ENCODE data around the gene FNIP1.
A peak's percentile ranks its signal among the peaks of the same experiment; 100 is the strongest.
"Not testable (repeated sequence)": the region's sequence is repeated elsewhere in the genome, so short reads cannot be mapped to it uniquely, and the experiment has no call there.

The FNIP1 gene

GRCh38 chr5:131796793-131797693 lies at the start of gene FNIP1:
Gene FNIP1 (minus strand): TSS chr5:131797017. CDS start chr5:131796921, 96 bp downstream.
- DNase-seq (ENCODE audit: low read depth), result peak; percentile 98

- no peak for DNase-seq (ENCODE audit: low read depth)
Measured at GRCh38 chr5:131846536-131846935, 49.7 kb upstream of the FNIP1 start.

DNA sequence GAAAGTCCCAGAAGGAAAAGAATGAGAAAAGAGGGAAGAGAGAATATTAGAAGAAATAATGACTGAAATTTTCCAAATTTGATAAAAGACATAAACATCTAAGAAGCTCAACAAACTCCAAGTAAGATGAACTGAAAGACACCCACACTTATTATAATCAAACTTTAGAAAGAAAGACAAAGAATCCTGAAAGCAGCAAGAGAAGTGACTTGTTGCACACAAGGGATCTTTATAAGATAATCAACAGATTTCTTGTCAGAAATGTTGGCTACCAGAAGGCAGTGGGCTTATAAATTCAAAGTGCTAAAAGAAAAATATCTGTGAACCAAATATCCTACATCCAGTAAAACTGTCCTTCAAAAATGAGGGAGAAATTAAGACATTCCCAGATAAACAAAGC lies 49.0 kb upstream of the FNIP1 start:
- DNase-seq (ENCODE audit: low read depth), result no peak

- not testable (repeated sequence) for DNase-seq (ENCODE audit: low read depth)
Measured at GRCh38 chr5:131842971-131843370, 46.2 kb upstream of the FNIP1 start.

DNA sequence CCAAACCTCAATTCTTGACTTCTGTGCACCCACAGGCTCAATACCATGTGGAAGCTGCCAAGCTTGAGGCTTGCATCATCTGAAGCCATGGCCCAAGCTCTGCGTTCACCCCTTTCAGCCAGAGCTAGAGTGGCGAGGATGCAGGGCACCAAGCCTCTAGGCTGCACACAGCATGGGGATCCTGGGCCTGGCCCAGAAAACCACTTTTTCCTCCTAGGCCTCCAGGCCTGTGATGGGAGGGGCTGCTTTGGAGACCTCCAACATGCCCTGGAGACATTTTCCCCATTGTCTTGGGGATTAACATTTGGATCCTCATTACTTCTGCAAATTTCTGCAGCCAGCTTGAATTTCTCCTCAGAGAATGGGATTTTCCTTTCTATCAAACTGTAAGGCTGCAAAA lies 35.9 kb upstream of the FNIP1 start:
- not testable (repeated sequence) for DNase-seq (ENCODE audit: low read depth)

GRCh38 chr5:131825404-131826013 lies 28.7 kb upstream of the FNIP1 start:
- no peak for DNase-seq (ENCODE audit: low read depth)

GRCh38 chr5:131824631-131825030 lies 27.8 kb upstream of the FNIP1 start:
- no peak for DNase-seq (ENCODE audit: low read depth)

GRCh38 chr5:131821221-131821620 lies 24.4 kb upstream of the FNIP1 start:
- DNase-seq (ENCODE audit: low read depth), result no peak

DNA sequence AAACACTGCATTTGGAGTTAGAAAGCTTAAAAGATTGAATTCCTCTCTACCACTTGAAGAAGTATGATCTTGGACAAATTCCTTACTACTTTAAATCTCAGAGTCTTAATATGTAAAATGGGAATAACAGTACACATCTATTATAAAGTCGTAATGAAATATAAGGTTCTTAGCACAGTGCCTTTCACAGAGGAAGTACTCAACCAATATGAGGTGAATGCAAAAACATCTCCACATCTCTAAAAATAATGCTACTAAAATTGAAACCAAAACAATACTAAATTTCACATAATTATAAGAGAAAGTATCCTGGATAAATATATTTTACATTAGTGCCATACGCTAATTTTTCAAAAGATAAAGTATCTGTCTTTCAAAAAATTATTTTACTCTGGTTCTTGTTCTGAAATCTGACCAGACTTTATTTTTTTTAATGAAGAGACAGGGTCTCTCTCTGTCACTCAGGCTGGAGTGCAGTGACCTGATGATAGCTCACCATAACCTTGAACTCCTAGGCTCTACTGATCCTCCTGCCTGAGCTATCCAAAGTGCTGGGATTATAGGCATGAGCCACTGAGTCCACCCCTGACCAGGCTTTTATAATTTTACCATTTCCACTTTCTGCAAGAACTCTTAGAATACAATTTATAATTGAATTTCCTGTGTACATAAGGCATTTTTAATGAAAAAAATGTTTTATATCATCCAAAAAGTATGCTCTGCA lies 21.3 kb upstream of the FNIP1 start:
- no peak for DNase-seq (ENCODE audit: low read depth)

GRCh38 chr5:131814990-131815389 lies 18.2 kb upstream of the FNIP1 start:
- DNase-seq (ENCODE audit: low read depth), result no peak

DNA sequence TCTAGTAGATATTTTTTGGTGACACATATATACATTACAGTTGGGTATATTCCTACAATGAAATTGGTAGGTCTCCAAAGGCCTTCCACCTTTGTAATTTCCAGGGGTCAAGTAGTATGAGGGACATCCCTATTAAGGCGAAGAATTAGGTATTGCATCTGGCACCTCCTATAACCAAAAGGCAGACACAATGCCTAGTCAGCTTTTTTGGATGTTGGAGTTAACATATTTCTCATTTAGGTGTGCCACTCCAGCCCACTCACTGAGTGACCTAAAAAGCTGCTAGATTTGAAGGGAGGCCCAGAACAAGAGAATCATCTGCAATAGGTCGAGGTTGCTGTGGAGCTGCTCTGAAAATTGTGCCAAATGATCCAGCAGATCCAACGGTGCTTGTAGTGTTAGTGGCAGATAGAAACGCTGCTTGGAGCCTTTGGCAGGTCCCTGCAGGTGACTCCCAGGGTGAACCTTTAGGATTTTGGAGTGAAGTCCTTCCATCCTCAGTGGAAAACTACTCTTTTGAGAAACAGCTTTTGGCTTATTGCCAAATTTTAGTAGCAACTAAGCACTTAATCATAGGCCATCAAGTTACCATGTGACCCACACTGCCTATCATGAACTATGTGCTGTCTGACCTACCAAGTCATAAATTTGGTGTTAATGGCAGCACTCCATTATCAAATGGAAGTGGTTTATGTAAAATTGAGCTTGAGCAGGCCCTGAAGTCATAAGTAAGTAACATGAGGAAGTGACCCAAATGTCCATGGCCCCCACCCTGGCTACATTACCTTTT lies 15.7 kb upstream of the FNIP1 start:
- no peak for DNase-seq (ENCODE audit: low read depth)

- DNase-seq (ENCODE audit: low read depth), result no peak
Measured at GRCh38 chr5:131810510-131811249, 13.9 kb upstream of the FNIP1 start.

- DNase-seq (ENCODE audit: low read depth), result peak; percentile 2
Measured at GRCh38 chr5:131795879-131796792, 681 bp downstream of the FNIP1 start.

GRCh38 chr5:131795228-131795627 lies 1.6 kb downstream of the FNIP1 start:
- DNase-seq (ENCODE audit: low read depth), result no peak

- DNase-seq (ENCODE audit: low read depth), result no peak
Measured at GRCh38 chr5:131794586-131794985, 2.2 kb downstream of the FNIP1 start.

DNA sequence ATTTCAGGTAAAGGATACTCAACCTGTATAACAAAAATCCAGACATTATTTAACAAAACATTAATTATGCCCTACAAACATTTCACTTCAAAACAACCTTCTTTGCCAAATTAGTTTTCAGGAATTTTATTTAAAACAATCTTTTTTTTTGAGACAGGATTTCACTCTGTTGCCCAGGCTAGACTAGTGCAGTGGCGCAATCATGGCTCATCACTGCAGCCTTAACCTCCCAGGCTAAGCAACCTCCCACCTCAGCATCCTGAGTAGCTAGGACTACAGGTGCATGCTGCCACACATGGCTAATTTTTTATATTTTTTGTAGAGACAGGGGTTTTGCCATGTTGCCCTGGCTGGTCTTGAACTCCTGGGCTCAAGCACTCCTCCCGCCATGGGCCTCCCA lies 3.9 kb downstream of the FNIP1 start:
- no peak for DNase-seq (ENCODE audit: low read depth)

DNA sequence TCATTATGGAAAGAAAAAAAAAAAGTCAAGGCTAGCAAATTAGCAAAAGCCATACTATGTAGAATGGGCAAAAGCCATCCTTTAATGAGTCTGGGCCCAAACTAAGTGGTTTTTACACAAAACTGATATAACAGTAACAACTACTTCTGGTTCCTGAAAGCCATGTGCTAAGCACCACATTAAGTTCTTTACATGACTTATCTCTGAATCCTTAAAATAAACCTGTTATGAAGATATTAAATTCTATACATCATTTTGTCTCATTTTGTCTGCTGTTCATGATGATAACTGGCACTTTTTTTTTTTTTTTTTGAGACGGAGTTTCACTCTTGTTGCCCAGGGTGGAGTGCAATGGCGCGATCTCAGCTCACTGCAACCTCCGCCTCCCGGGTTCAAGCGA lies 5.0 kb downstream of the FNIP1 start:
- no peak for DNase-seq (ENCODE audit: low read depth)

DNA sequence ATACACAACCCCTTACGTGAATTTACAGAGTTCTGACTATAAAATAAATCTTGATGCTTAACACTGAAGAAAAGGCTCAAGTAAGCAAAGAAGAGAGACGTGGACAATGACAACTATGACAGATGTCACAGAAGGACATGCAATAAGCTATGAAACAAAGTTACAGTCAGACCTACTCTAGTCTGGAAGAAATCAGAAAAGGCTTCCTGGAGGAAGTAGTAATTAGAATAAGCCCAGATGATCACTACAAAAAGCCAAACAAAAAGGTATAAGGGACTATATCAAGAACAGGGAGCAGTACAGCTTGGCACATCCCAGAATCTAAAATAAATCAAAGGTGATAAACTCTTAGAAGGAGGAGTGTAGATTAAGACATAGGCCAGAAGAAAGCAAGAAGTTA lies 6.3 kb downstream of the FNIP1 start:
- no peak for DNase-seq (ENCODE audit: low read depth)

GRCh38 chr5:131789765-131790164 lies 7.1 kb downstream of the FNIP1 start:
- DNase-seq (ENCODE audit: low read depth), result no peak

DNA sequence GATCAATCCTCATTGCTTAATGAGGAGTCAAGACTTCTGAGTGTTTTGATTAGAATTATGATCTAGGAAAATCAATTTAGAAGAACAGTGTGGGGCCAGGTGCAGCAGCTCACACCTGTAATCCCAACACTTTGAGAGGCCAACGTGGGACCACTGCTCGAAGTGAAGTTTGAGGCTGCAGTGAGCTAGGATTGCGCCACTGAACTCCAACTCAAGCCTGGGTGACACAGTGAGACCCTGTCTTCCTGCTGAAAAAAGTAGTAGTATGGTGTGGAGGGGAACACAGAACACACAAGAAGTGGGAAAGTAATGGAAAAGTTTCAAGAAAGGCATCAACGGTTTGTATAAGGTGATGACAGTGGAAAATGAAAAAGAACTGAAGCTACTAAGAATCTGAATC lies 9.1 kb downstream of the FNIP1 start:
- DNase-seq (ENCODE audit: low read depth), result no peak
